GM18867 (cell line): ENCODE measurements around the gene ARHGEF5.

ENCODE experiments used
- ATAC-seq: cut with Tn5 transposase; IDR thresholded peaks from one replicate; pipeline ENCODE4 v1.9.1; 2021; ENCODE audit warnings: mild to moderate bottlenecking, moderate library complexity; ENCODE audit not compliant: unreplicated experiment

The ARHGEF5 gene

DNA sequence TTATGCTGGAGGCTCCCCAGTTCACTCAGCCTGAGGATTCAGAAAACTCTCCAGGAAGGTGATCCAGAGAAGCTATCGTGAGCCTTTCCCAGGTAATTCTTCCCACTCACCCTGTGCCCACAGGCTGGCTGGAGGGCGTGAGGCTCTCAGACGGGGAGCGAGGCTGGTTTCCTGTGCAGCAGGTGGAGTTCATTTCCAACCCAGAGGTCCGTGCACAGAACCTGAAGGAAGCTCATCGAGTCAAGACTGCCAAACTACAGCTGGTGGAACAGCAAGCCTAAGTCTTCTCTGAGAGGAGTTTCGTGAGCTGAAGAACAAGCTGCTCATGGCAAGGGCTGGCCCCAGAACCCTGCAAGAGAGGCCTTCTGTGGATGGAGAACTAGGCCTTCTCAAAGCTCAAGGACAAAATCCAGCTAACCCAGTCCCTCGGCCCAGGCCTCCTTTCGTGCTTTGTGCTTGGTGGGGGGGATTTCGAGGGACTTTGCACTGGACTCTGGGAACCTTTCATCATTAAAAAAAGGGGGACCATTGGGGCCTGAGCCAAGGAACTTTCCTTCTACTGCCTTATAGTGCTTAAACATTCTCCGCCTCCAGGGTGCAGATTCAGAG, 24.7 kb downstream of the ARHGEF5 start:
- no peak for ATAC-seq

DNA sequence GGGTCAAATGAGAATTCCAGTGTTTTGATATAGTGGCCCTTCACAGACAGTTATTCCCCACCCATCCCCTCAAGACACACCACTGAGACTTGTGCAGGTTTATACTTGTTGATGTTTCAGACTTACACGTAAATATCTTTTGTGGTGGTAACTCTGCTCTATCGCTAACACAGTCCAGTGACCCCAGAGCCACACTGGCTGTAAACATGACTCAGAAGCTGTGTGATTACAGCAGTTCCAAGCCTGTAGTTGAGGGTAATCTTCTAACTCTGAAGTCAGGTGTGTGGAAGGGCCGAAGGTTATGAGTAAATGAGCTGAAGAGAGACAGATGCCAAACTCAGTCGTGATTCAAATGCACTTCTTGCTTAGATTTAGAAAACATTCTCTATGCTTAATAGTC, 28.9 kb downstream of the ARHGEF5 start:
- peak; percentile 94 for ATAC-seq

- ATAC-seq, result peak; percentile 55
These were observed 29.5 kb downstream of the ARHGEF5 start for GRCh38 chr7:144384555-144385245.

- ATAC-seq, result no peak
These were observed 31.5 kb downstream of the ARHGEF5 start for GRCh38 chr7:144386741-144387140.

DNA sequence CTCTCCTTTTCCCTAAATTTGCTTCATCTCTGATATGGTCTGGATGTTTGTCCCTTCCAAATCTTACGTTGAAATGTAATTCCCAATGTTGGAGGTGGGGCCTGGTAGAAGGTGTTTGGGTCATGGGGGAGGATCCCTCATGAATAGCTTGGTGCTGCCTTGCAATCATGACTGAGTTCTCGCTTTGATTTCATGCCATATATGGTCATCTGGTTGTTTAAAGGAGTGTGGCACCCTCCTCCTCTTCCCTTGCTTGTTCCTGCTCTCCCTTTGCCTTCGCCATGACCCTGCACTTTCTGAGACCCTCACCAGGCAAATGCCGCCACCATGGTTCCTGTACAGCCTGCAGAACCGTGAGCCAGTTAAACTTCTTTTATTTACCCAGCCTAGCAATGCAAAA, 33.7 kb downstream of the ARHGEF5 start:
- no peak for ATAC-seq

GRCh38 chr7:144390481-144390880, 35.3 kb downstream of the ARHGEF5 start:
- ATAC-seq, result no peak

GRCh38 chr7:144391014-144391413, 35.8 kb downstream of the ARHGEF5 start:
- ATAC-seq, result no peak

GRCh38 chr7:144391823-144392255, 36.6 kb downstream of the ARHGEF5 start:
- peak; percentile 78 for ATAC-seq

DNA sequence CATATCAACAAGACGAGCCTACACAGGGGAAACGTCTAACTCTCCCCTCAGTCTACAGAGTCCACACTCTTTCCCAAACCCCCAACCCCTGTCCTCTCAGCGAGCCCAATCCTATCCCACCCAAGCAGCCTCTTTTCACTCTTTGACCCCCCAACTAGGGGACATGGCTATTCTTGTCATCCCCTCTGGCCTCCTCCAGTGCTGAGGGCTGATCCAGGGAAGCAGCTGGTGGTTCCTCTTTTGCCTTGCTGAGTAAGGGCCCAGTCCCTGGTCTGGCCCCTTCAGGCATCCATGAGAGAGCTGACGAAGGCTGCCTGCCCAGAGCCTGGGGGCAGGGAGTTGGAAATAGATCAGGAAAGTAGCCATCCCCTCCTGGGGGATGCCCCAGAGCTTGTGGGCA, 41.9 kb downstream of the ARHGEF5 start:
- no peak for ATAC-seq

GRCh38 chr7:144398291-144398690, 43.1 kb downstream of the ARHGEF5 start:
- no peak for ATAC-seq

- no peak for ATAC-seq
These were observed 43.7 kb downstream of the ARHGEF5 start for GRCh38 chr7:144398911-144399310.

GRCh38 chr7:144399946-144400345, 44.7 kb downstream of the ARHGEF5 start:
- ATAC-seq, result no peak

DNA sequence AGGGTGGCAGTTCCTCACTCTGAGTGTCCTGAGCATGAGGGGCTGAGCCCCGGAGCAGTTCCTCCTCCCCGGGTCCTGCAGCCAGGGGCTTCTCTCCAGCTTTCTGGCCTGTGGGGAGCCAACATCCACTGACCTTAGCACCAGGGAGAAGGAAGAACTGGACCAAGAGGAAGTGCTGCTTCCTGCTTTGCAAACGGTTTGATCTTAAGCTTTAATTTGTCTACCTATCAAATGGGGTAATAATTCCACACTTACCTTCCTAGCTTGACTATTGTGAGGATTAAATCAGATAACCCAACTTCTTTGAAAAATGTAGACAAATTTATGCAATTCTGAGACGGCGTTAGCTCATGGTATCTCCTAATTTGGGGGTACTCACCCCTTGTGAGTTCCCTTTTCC, 46.3 kb downstream of the ARHGEF5 start:
- no peak for ATAC-seq

GRCh38 chr7:144403102-144403501, 47.9 kb downstream of the ARHGEF5 start:
- ATAC-seq, result no peak

GRCh38 chr7:144403649-144404061, 48.5 kb downstream of the ARHGEF5 start, which contains the start of gene NOBOX:
NOBOX (minus strand) TSS chr7:144403693.
- no peak for ATAC-seq

- ATAC-seq, result no peak
These were observed 49.7 kb downstream of the ARHGEF5 start for GRCh38 chr7:144404946-144405345.

GRCh38 chr7:144407266-144407931, 52.2 kb downstream of the ARHGEF5 start:
- ATAC-seq, result no peak

- ATAC-seq, result no peak
These were observed 52.9 kb downstream of the ARHGEF5 start for GRCh38 chr7:144408121-144408520.

- ATAC-seq, result no peak
These were observed 55.2 kb downstream of the ARHGEF5 start for GRCh38 chr7:144410441-144410840.

DNA sequence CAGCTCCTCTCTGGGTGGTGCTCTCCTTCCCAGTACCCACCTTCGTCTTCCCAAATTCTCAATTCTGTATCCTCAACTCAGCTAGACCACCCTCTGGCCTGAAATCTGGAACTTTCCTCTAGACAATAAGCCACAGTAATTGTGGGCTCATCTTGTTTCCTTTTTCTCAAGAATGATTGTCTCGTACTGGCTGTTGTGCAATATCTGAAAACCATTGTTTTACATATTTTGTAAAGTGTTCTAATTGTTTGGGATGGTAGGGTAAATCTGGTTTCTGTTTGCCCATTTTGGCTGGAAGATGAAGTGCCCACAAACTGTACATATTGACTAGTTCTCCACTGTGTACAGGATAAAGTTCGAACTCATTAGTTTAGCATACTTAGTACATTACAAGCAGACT, 59.6 kb downstream of the ARHGEF5 start:
- no peak for ATAC-seq

- no peak for ATAC-seq
These were observed 60.7 kb downstream of the ARHGEF5 start for GRCh38 chr7:144415858-144416257.

GRCh38 chr7:144416341-144416740, 61.1 kb downstream of the ARHGEF5 start:
- ATAC-seq, result no peak
